GM12878 (cell line): ENCODE results near the gene COQ2. TPM values are rescaled to one million over a fixed set of nuclear protein-coding genes. Genes with fewer than 3 reads are reported as not detected.
A peak's percentile ranks its signal among the peaks of the same experiment; 100 is the strongest.

Experiments used
- BCL3 ChIP-seq: IDR thresholded peaks from 2 replicates; pipeline ENCODE4 v1.6.1; 2011; ENCODE audit warnings: borderline replicate concordance, low read depth, mild to moderate bottlenecking, moderate library complexity, low read length; ENCODE audit not compliant: insufficient read depth, poor library complexity, severe bottlenecking
- BCLAF1 ChIP-seq: fragments of 450-650 bp; IDR thresholded peaks from 2 replicates; pipeline ENCODE4 v1.6.1; 2017; ENCODE audit warnings: antibody characterized with exemption, mild to moderate bottlenecking, moderate library complexity
- BRCA1 ChIP-seq: IDR thresholded peaks from 2 replicates; pipeline ENCODE4 v1.6.1; 2011; ENCODE audit warnings: low read depth, low read length, improper control_type of control experiment
- CTCF ChIP-seq, 3 experiments: IDR thresholded peaks in 2 of 3; conservative IDR thresholded peaks in 1 of 3; 2 replicates each; pipeline ENCODE4 v1.5.1; 2011; ENCODE audit warnings: low read depth in 3 of 3, low read length in 3 of 3, mild to moderate bottlenecking in 3 of 3, control low read depth in 2 of 3, moderate library complexity in 2 of 3, inconsistent platforms in 1 of 3, mixed read lengths in 1 of 3; ENCODE audit not compliant: control insufficient read depth in 2 of 3, insufficient read depth in 1 of 3; ENCODE audit errors: extremely low read depth in 1 of 3
- FOS ChIP-seq: IDR thresholded peaks from 3 replicates; pipeline ENCODE4 v1.6.1; 2011; ENCODE audit warnings: borderline replicate concordance; ENCODE audit not compliant: insufficient read length; ENCODE audit errors: extremely low read depth
- HDAC2 ChIP-seq: fragments of 200-600 bp; sonication (generic); IDR thresholded peaks from 2 replicates; pipeline ENCODE4 v1.6.1; 2017
- IKZF2 ChIP-seq, 2 experiments: fragments of 450-650 bp; IDR thresholded peaks; 2 replicates each; pipeline ENCODE4 v1.6.1; 2017; ENCODE audit warnings: mild to moderate bottlenecking in 2 of 2, moderate library complexity in 2 of 2
- MLLT1 ChIP-seq: fragments of 450-650 bp; IDR thresholded peaks from 2 replicates; pipeline ENCODE4 v1.6.1; 2016; ENCODE audit warnings: mild to moderate bottlenecking
- MTA2 ChIP-seq: fragments of 450-650 bp; IDR thresholded peaks from 2 replicates; pipeline ENCODE4 v1.6.1; 2016; ENCODE audit warnings: low read depth, mild to moderate bottlenecking, moderate library complexity
- NFIC ChIP-seq: IDR thresholded peaks from 2 replicates; pipeline ENCODE4 v1.6.1; 2012; ENCODE audit warnings: low read depth, mild to moderate bottlenecking, inconsistent platforms, low read length, moderate library complexity
- NR2C1 ChIP-seq: fragments of 450-650 bp; IDR thresholded peaks from 2 replicates; pipeline ENCODE4 v1.6.1; 2017; ENCODE audit warnings: antibody characterized with exemption, mild to moderate bottlenecking, moderate library complexity
- POLR2AphosphoS5 ChIP-seq: IDR thresholded peaks from 2 replicates; pipeline ENCODE4 v1.6.1; 2011; ENCODE audit warnings: mild to moderate bottlenecking, low read length, inconsistent platforms
- SREBF1 ChIP-seq: IDR thresholded peaks from 2 replicates; pipeline ENCODE4 v1.6.1; 2012; ENCODE audit warnings: mild to moderate bottlenecking, low read length
- WRNIP1 ChIP-seq: IDR thresholded peaks from 2 replicates; pipeline ENCODE4 v1.6.1; 2011; ENCODE audit warnings: low read depth, low read length, improper control_type of control experiment, borderline replicate concordance
- ZNF687 ChIP-seq: fragments of 450-650 bp; IDR thresholded peaks from 2 replicates; pipeline ENCODE4 v1.6.1; 2017; ENCODE audit warnings: mild to moderate bottlenecking, moderate library complexity
- polyA plus RNA-seq, 11 experiments: library from polyadenylated mRNA; depleted of rRNA in 4 of 11; unstranded in 6 of 11; stranded (reverse) in 5 of 11; fragments of >200 nt; fragmentation: Nextera tagmentation in 4 of 11; fragmentation: Illumina TruSeq in 1 of 11; extraction: Ambion mirVana in 4 of 11; extraction: Trizol in 1 of 11; gene quantifications; 1 replicate in 1 of 11; 2 replicates in 10 of 11; pipeline versions ENCODE4 v1.2.1 to v1.2.3, GENCODE V29; 2011 to 2016; ENCODE audit warnings: inconsistent platforms in 2 of 11, missing spikeins in 2 of 11, low read depth in 1 of 11
- total RNA-seq, 4 experiments: library from RNA; depleted of rRNA in 3 of 4; stranded (reverse); fragments of >200 nt in 3 of 4; fragmentation: Illumina TruSeq in 1 of 4; extraction: Trizol in 1 of 4; gene quantifications; 2 replicates each; pipeline versions ENCODE4 v1.2.1 to v1.2.3, GENCODE V29; 2013 to 2021

COQ2 gene
- total and polyA plus RNA-seq, 10 of the 15 experiments (the other 5 are each of a cell fraction or from before 2014, with no cell fraction given): 5.0 to 46.7 (median 19.1) TPM

- TF ChIP-seq ZNF687: peak; percentile 28; the same call in 1 of the 2 replicates
- TF ChIP-seq POLR2AphosphoS5: no peak
- no peak for TF ChIP-seq SREBF1
- no peak for TF ChIP-seq BRCA1
- TF ChIP-seq BCLAF1: no peak
- TF ChIP-seq BCL3: no peak
- TF ChIP-seq IKZF2 (IDR thresholded peaks at IDR 0.05): peak; percentile 31 to 38; a peak in 2 of 4 replicates
- TF ChIP-seq NFIC: peak; percentile 27; the same call in 1 of the 2 replicates
- TF ChIP-seq MTA2: 0 out of 2 replicates have a peak, but pooled peaks have one; percentile 36
- no peak for TF ChIP-seq HDAC2
- no peak for TF ChIP-seq NR2C1
- no peak for TF ChIP-seq MLLT1
- no peak for TF ChIP-seq FOS
- TF ChIP-seq CTCF (IDR thresholded peaks at IDR 0.05 in 2 of 3, conservative IDR thresholded peaks at IDR 0.05 in 1 of 3; ENCODE audit: control insufficient read depth in 2 of 3, extremely low read depth in 1 of 3, insufficient read depth in 1 of 3, low read depth in 3 of 3, low read length in 3 of 3): peak in 1 of 3 experiments; percentile 41; a peak in 2 of 6 replicates
- no peak for TF ChIP-seq WRNIP1
Measured at GRCh38 chr4:83266689-83267088, 17.9 kb downstream of the COQ2 start (continued).
